ENCODE measurements around the gene DEPDC4. TPM values are rescaled to one million over a fixed set of nuclear protein-coding genes. Genes with fewer than 3 reads are reported as not detected.
"Not testable (repeated sequence)": the region's sequence is repeated elsewhere in the genome, so short reads cannot be mapped to it uniquely, and the experiment has no call there.

Gene DEPDC4
- total RNA-seq, 1 experiment from 2014 or later = 3.2 TPM

DNA sequence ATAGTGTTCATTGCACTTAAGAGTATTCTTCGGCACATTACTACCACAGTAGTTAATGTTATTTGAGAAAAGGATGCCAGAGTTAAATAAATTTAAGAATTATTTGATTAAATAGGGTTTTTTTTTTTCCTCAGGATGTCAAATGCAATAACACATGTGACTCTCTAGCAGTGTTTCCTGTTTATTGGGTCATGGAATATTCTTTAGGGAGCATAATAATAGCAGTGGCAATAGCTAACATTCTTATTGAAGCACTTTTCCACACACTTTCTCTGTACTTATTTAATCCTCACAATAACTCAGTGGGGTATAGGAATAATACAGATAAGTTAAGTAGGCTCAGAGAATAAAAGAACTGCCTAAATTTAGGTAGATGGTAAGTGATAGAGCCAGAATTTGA is 44.4 kb upstream of the DEPDC4 start:
- H4K20me1 ChIP-seq (ENCODE audit: control insufficient read depth, insufficient read depth, insufficient read length) = no peaks in the 10 kb centered on the region
- H3K27ac Mint-ChIP-seq = no peak overlapping the region

DNA sequence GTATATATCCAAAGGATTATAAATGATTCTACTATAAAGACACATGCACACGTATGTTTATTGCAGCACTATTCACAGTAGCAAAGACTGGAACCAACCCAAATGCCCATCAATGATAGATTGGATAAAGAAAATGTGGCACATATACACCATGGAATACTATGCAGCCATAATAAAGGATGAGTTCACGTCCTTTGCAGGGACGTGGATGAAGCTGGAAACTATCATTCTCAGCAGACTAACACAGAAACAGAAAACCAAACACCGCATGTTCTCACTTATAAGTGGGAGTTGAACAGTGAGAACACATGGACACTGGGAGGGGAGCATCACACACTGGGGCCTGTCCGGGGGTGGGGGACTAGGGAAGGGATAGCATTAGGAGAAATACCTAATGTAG is 41.3 kb upstream of the DEPDC4 start:
- H2BK20ac ChIP-seq (ENCODE audit: low read depth, low read length, poor library complexity, severe bottlenecking); H3K79me2 ChIP-seq (ENCODE audit: insufficient read depth, low read length); H2BK12ac ChIP-seq (ENCODE audit: insufficient read length, low read depth, low read length); H3K27ac Mint-ChIP-seq; H4K91ac ChIP-seq (ENCODE audit: insufficient read length, low read depth, low read length); H3K9me3 ChIP-seq (ENCODE audit: control insufficient read depth, low read depth, low read length); H3T11ph ChIP-seq (ENCODE audit: low read length); H3K4me2 ChIP-seq (ENCODE audit: insufficient read depth, insufficient read length, low read length); H3K4me1 ChIP-seq (ENCODE audit: insufficient read depth, low read length); H4K20me1 ChIP-seq (ENCODE audit: control insufficient read depth, insufficient read depth, insufficient read length); H3K27me3 ChIP-seq (ENCODE audit: insufficient read depth, low read length); H4K8ac ChIP-seq (replicated peaks; ENCODE audit: insufficient read length, low read depth, low read length); H4K5ac ChIP-seq (ENCODE audit: insufficient read length, low read depth, low read length); H3K14ac ChIP-seq (ENCODE audit: insufficient read depth, low read length); DNase-seq; H2AFZ ChIP-seq (ENCODE audit: low read length); H2BK5ac ChIP-seq (ENCODE audit: insufficient read length, low read length); H3K23ac ChIP-seq (ENCODE audit: insufficient read length, low read depth, low read length); H2BK120ac ChIP-seq (ENCODE audit: low read depth, low read length, poor library complexity, severe bottlenecking); H3K79me1 ChIP-seq (ENCODE audit: insufficient read depth, low read depth, low read length, poor library complexity, severe bottlenecking); H3K56ac ChIP-seq (ENCODE audit: insufficient read length, low read depth, low read length); H3K4ac ChIP-seq (ENCODE audit: low read depth, low read length); H3K9ac ChIP-seq (ENCODE audit: extremely low read depth, insufficient read length, low read length); H3K4me3 Mint-ChIP-seq; H3K18ac ChIP-seq (ENCODE audit: insufficient read length, low read depth, low read length); H3K4me1 Mint-ChIP-seq; H2BK15ac ChIP-seq (ENCODE audit: low read depth, low read length); H3K27ac ChIP-seq (ENCODE audit: insufficient read length, low read depth, low read length); H2AK5ac ChIP-seq (ENCODE audit: insufficient read length, low read length); H3K27me3 Mint-ChIP-seq (ENCODE audit: low read depth); H3K23me2 ChIP-seq (ENCODE audit: insufficient read length, low read depth, low read length, poor library complexity, severe bottlenecking): not testable (repeated sequence)
- WGBS (ENCODE audit: extremely low coverage, insufficient read length, low lambda C conversion rate) = no CpG with 5 or more reads among the region's 5 CpGs
- Mint-ChIP-seq H3K36me3 (ENCODE audit: insufficient read depth in 1 of 3, low read depth in 3 of 3) (peaks cover 39 to 60% (median 53%) of the 10 kb centered on the region in 3 experiments), H3K9me3 (peaks cover 27 to 31% of the 10 kb centered on the region in 2 experiments)

More for the DNA sequence above, 44.4 kb upstream of the DEPDC4 start:
- no peak for TF ChIP-seq CTCF (conservative IDR thresholded peaks at IDR 0.05)
- Histone ChIP-seq H3K14ac (ENCODE audit: insufficient read depth, low read length) (no peak overlapping the region), H2BK15ac (ENCODE audit: low read depth, low read length) (no peak overlapping the region), H2AK5ac (ENCODE audit: insufficient read length, low read length) (no peak overlapping the region), H3T11ph (ENCODE audit: low read length) (no peak overlapping the region), H2AFZ (ENCODE audit: low read length) (no peak overlapping the region), H3K79me2 (ENCODE audit: insufficient read depth, low read length) (no peaks in the 10 kb centered on the region), H2BK12ac (ENCODE audit: insufficient read length, low read depth, low read length) (no peak overlapping the region), H2BK5ac (ENCODE audit: insufficient read length, low read length) (no peak overlapping the region), H4K91ac (ENCODE audit: insufficient read length, low read depth, low read length) (no peak overlapping the region), H3K79me1 (ENCODE audit: insufficient read depth, low read depth, low read length, poor library complexity, severe bottlenecking) (no peaks in the 10 kb centered on the region), H3K4me1 (ENCODE audit: insufficient read depth, low read length) (no peaks in the 10 kb centered on the region), H3K27ac (ENCODE audit: insufficient read length, low read depth, low read length) (no peak overlapping the region), H4K5ac (ENCODE audit: insufficient read length, low read depth, low read length) (no peak overlapping the region), H3K56ac (ENCODE audit: insufficient read length, low read depth, low read length) (no peak overlapping the region), H3K9me3 (ENCODE audit: control insufficient read depth, low read depth, low read length) (no peaks in the 10 kb centered on the region), H3K9ac (ENCODE audit: extremely low read depth, insufficient read length, low read length) (no peak overlapping the region), H3K23me2 (ENCODE audit: insufficient read length, low read depth, low read length, poor library complexity, severe bottlenecking) (no peaks in the 10 kb centered on the region), H2BK120ac (ENCODE audit: low read depth, low read length, poor library complexity, severe bottlenecking) (no peak overlapping the region), H3K4ac (ENCODE audit: low read depth, low read length) (no peak overlapping the region), H2BK20ac (ENCODE audit: low read depth, low read length, poor library complexity, severe bottlenecking) (no peak overlapping the region), H3K23ac (ENCODE audit: insufficient read length, low read depth, low read length) (no peak overlapping the region), H3K18ac (ENCODE audit: insufficient read length, low read depth, low read length) (no peak overlapping the region), H4K8ac (replicated peaks; ENCODE audit: insufficient read length, low read depth, low read length) (no peak overlapping the region), H3K27me3 (ENCODE audit: insufficient read depth, low read length) (no peaks in the 10 kb centered on the region), H3K4me2 (ENCODE audit: insufficient read depth, insufficient read length, low read length) (no peak overlapping the region)
- WGBS (ENCODE audit: extremely low coverage, insufficient read length, low lambda C conversion rate) = no CpG with 5 or more reads among the region's 1 CpG
- Mint-ChIP-seq H3K4me1 (peaks cover 0 to 3% of the 10 kb centered on the region in 2 experiments; a peak in 1 of 4 replicates), H3K9me3 (peaks cover 8 to 9% of the 10 kb centered on the region in 2 experiments), H3K4me3 (no peak overlapping the region), H3K36me3 (ENCODE audit: insufficient read depth in 1 of 3, low read depth in 3 of 3) (peaks cover 10 to 49% (median 27%) of the 10 kb centered on the region in 3 experiments), H3K27me3 (ENCODE audit: low read depth) (no peaks in the 10 kb centered on the region)
- DNase-seq = no peak

Measured in H9 (cell line).